A673 (cell line): ENCODE data around the gene CAPN9. TPM values are rescaled to one million over a fixed set of nuclear protein-coding genes. Genes with fewer than 3 reads are reported as not detected.

Source experiments
- BruUV-seq: library from RNA; stranded (reverse); fragments of 400-500 nt; replicated peaks from 2 replicates; lab custom pipeline; 2021; lab: Mats Ljungman, UMichigan
- CTCF ChIA-PET: fragments of 300-600 bp; sonication (Branson Sonifier 250); formaldehyde crosslinking; loops from one replicate; lab custom pipeline; 2022; ENCODE audit warnings: antibody characterized with exemption; lab: Charles Lee
- POLR2A ChIA-PET: fragments of 300-600 bp; sonication (Branson Sonifier 250); formaldehyde crosslinking; loops from one replicate; lab custom pipeline; 2022; ENCODE audit warnings: antibody characterized with exemption; ENCODE audit not compliant: low non-redundant PET; lab: Charles Lee
- DNase-seq: peaks from one replicate; pipeline ENCODE4 v3.0.0-alpha.2; 2015; ENCODE audit warnings: low spot score
- H3K27ac ChIP-seq: fragments of 200-600 bp; sonication (generic); 2 replicates; pipeline ENCODE4 v1.5.1; 2016; ENCODE audit warnings: mixed run types, low read depth, mild to moderate bottlenecking, mixed read lengths, antibody characterized with exemption, low read length; ENCODE audit not compliant: poor library complexity, severe bottlenecking
- H3K27me3 ChIP-seq: fragments of 200-600 bp; sonication (generic); replicated peaks from 2 replicates; pipeline ENCODE4 v1.6.1; 2017; ENCODE audit warnings: mixed run types, low read depth, mild to moderate bottlenecking, mixed read lengths, antibody characterized with exemption, low read length; ENCODE audit not compliant: insufficient read depth, poor library complexity
- H3K36me3 ChIP-seq: fragments of 200-600 bp; sonication (generic); 2 replicates; pipeline ENCODE4 v1.6.1; 2016; ENCODE audit warnings: mixed run types, mild to moderate bottlenecking, mixed read lengths, antibody characterized with exemption, low read length; ENCODE audit not compliant: insufficient read depth, poor library complexity, severe bottlenecking
- H3K4me1 ChIP-seq: fragments of 200-600 bp; sonication (generic); 2 replicates; pipeline ENCODE4 v1.6.1; 2017; ENCODE audit warnings: mixed run types, mild to moderate bottlenecking, mixed read lengths, antibody characterized with exemption, low read length; ENCODE audit not compliant: insufficient read depth, poor library complexity, severe bottlenecking
- H3K4me3 ChIP-seq: fragments of 200-600 bp; sonication (generic); 2 replicates; pipeline ENCODE4 v1.5.1; 2016; ENCODE audit warnings: low read depth, mixed run types, mild to moderate bottlenecking, mixed read lengths, low read length; ENCODE audit not compliant: poor library complexity, severe bottlenecking
- H3K9me3 ChIP-seq: fragments of 200-600 bp; sonication (generic); 2 replicates; pipeline ENCODE4 v1.6.1; 2016; ENCODE audit warnings: mixed run types, low read depth, mild to moderate bottlenecking, mixed read lengths, antibody characterized with exemption, low read length; ENCODE audit not compliant: poor library complexity, severe bottlenecking
- CTCF ChIP-seq: fragments of 300-800, 200-600 bp; sonication (generic); conservative IDR thresholded peaks from 2 replicates; pipeline ENCODE4 v1.5.1; 2017; ENCODE audit warnings: low read depth, mild to moderate bottlenecking, antibody characterized with exemption, low read length, moderate library complexity, mixed read lengths
- EZH2 ChIP-seq: fragments of 200-600 bp; sonication (generic); IDR thresholded peaks from 2 replicates; pipeline ENCODE4 v1.6.1; 2017; ENCODE audit warnings: borderline replicate concordance, low read depth, mild to moderate bottlenecking, mixed read lengths, antibody characterized with exemption, low read length; ENCODE audit not compliant: poor library complexity, severe bottlenecking
- intact Hi-C: fragments of 100-400 bp; cut with micrococcal nuclease; formaldehyde crosslinking; loops from one replicate; pipeline ENCODE4 v1.10.0; 2022; ENCODE audit not compliant: unreplicated experiment
- total RNA-seq: library from RNA; stranded (reverse); gene quantifications from 2 replicates; pipeline ENCODE4 v1.2.3, GENCODE V29; 2021

The CAPN9 gene
- total RNA-seq, 1 experiment from 2014 or later: not detected

GRCh38 chr1:230824919-230825721 lies 77.9 kb downstream of the CAPN9 start:
- BruUV-seq: no TSS peak
- H3K4me1 ChIP-seq: no peaks in the 10 kb centered on the region
- no peaks in the 10 kb centered on the region for H3K27me3 ChIP-seq
- DNase-seq: no peak
- no peaks in the 10 kb centered on the region for H3K9me3 ChIP-seq
- ChIA-PET POLR2A (no interaction called here), CTCF (no interaction called here)
- H3K36me3 ChIP-seq: no peaks in the 10 kb centered on the region
- H3K4me3 ChIP-seq: no peak overlapping the region
- H3K27ac ChIP-seq: no peak overlapping the region
- TF ChIP-seq EZH2 (no peak), CTCF (no peak)
- intact Hi-C loops: no loop called here

- no peaks in the 10 kb centered on the region for H3K4me1 ChIP-seq
- intact Hi-C loops: no loop called here
- no peaks in the 10 kb centered on the region for H3K27me3 ChIP-seq
- no peak overlapping the region for H3K27ac ChIP-seq
- no TSS peak for BruUV-seq
- no peak overlapping the region for H3K4me3 ChIP-seq
- ChIA-PET POLR2A (no interaction called here), CTCF (no interaction called here)
- no peaks in the 10 kb centered on the region for H3K36me3 ChIP-seq
- no peaks in the 10 kb centered on the region for H3K9me3 ChIP-seq
- no peak for TF ChIP-seq EZH2
- no peak for TF ChIP-seq CTCF
- DNase-seq: no peak
These were observed 78.6 kb downstream of the CAPN9 start for GRCh38 chr1:230825761-230826160.

GRCh38 chr1:230826166-230826875 lies 79.1 kb downstream of the CAPN9 start:
- ChIA-PET CTCF (no interaction called here), POLR2A (no interaction called here)
- no peak for TF ChIP-seq EZH2
- no peak for TF ChIP-seq CTCF
- no peak for DNase-seq
- no peak overlapping the region for H3K27ac ChIP-seq
- H3K9me3 ChIP-seq: no peaks in the 10 kb centered on the region
- no peaks in the 10 kb centered on the region for H3K4me1 ChIP-seq
- intact Hi-C loops: no loop called here
- no peaks in the 10 kb centered on the region for H3K27me3 ChIP-seq
- no peak overlapping the region for H3K4me3 ChIP-seq
- no peaks in the 10 kb centered on the region for H3K36me3 ChIP-seq
- BruUV-seq: no TSS peak
